CD8-positive, alpha-beta memory T cell (primary cell): ENCODE data around the gene PHOX2B. TPM values are rescaled to one million over a fixed set of nuclear protein-coding genes. Genes with fewer than 3 reads are reported as not detected.

Experiments
- CTCF ChIA-PET: fragments of 350-600 bp; sonication (Branson Sonifier 250); formaldehyde crosslinking; loops from one replicate; lab custom pipeline; 2021; ENCODE audit warnings: antibody characterized with exemption; lab: Charles Lee
- POLR2A ChIA-PET: fragments of 350-600 bp; sonication (Branson Sonifier 250); formaldehyde crosslinking; loops from one replicate; lab custom pipeline; 2021; ENCODE audit warnings: antibody characterized with exemption; lab: Charles Lee
- DNase-seq, 5 donors: peaks; one replicate each; pipeline versions ENCODE4 v3.0.0 to v3.0.0-alpha.2; 2020 to 2022; ENCODE audit warnings: mixed read lengths in 1 of 5
- H3K27ac ChIP-seq: one replicate; pipeline ENCODE4 v1.7.0; 2013; ENCODE audit warnings: low read depth, mild to moderate bottlenecking, low read length, moderate library complexity
- H3K27me3 ChIP-seq: 2 replicates; pipeline ENCODE4 v1.7.0; 2013; ENCODE audit warnings: low read length, mild to moderate bottlenecking; ENCODE audit not compliant: insufficient read depth, poor library complexity, severe bottlenecking
- H3K36me3 ChIP-seq: 2 replicates; pipeline ENCODE4 v1.7.0; 2013; ENCODE audit warnings: mild to moderate bottlenecking, low read length, moderate library complexity; ENCODE audit not compliant: insufficient read depth
- H3K4me1 ChIP-seq: 2 replicates; pipeline ENCODE4 v1.7.0; 2013; ENCODE audit warnings: mild to moderate bottlenecking, low read length, moderate library complexity; ENCODE audit not compliant: insufficient read depth
- H3K4me3 ChIP-seq: 2 replicates; pipeline ENCODE4 v1.7.0; 2013; ENCODE audit warnings: mild to moderate bottlenecking, low read length
- H3K9me3 ChIP-seq: 2 replicates; pipeline ENCODE4 v1.7.0; 2013; ENCODE audit warnings: mild to moderate bottlenecking, low read length
- H3K27ac Mint-ChIP-seq, 8 donors: one replicate each; pipeline ENCODE4 v1.8.0; 2020 to 2021; ENCODE audit warnings: mixed read lengths in 8 of 8, mild to moderate bottlenecking in 6 of 8, inconsistent platforms in 3 of 8, moderate library complexity in 3 of 8
- H3K27me3 Mint-ChIP-seq, 2 donors: one replicate each; pipeline ENCODE4 v1.8.0; 2020 to 2021; ENCODE audit warnings: mixed read lengths in 2 of 2, mild to moderate bottlenecking in 1 of 2, moderate library complexity in 1 of 2
- H3K36me3 Mint-ChIP-seq, 3 donors: one replicate each; pipeline ENCODE4 v1.8.0; 2020 to 2021; ENCODE audit warnings: mixed read lengths in 3 of 3, inconsistent platforms in 1 of 3, mild to moderate bottlenecking in 1 of 3
- H3K4me1 Mint-ChIP-seq, 3 donors: one replicate each; pipeline ENCODE4 v1.8.0; 2020 to 2021; ENCODE audit warnings: mixed read lengths in 3 of 3, inconsistent platforms in 1 of 3, mild to moderate bottlenecking in 1 of 3
- H3K4me3 Mint-ChIP-seq, 7 donors: one replicate each; pipeline ENCODE4 v1.8.0; 2020 to 2021; ENCODE audit warnings: mixed read lengths in 7 of 7, mild to moderate bottlenecking in 6 of 7, moderate library complexity in 4 of 7, inconsistent platforms in 2 of 7
- H3K9me3 Mint-ChIP-seq, 5 donors: one replicate each; pipeline ENCODE4 v1.8.0; 2020 to 2022; ENCODE audit warnings: mixed read lengths in 5 of 5, mild to moderate bottlenecking in 3 of 5, moderate library complexity in 2 of 5, inconsistent platforms in 1 of 5
- polyA plus RNA-seq: library from polyadenylated mRNA; unstranded; fragments of 300-500 nt; fragmentation: Illumina TruSeq; gene quantifications from one replicate; pipeline ENCODE4 v1.2.3, GENCODE V29; 2021
- total RNA-seq, 2 experiments: library from RNA; stranded (reverse); gene quantifications; one replicate each; pipeline ENCODE4 v1.2.3, GENCODE V29; 2021

PHOX2B gene
- total and polyA plus RNA-seq, 3 experiments from 2014 or later: not detected

- POLR2A ChIA-PET: no interaction called here
- no peak overlapping the region for H3K27ac ChIP-seq
These were observed 52.4 kb downstream of the PHOX2B start for GRCh38 chr4:41696131-41696530.

More at GRCh38 chr4:41696131-41696530, 52.4 kb downstream of the PHOX2B start:
- CTCF ChIA-PET: no interaction called here
- no peaks in the 10 kb centered on the region for H3K27me3 ChIP-seq
- peaks cover 0 to 8% of the 10 kb centered on the region in 2 donors for H3K27me3 Mint-ChIP-seq
- H3K4me3 ChIP-seq: no peak overlapping the region
- H3K4me1 ChIP-seq: no peaks in the 10 kb centered on the region
- no peak overlapping the region for H3K27ac Mint-ChIP-seq
- H3K4me3 Mint-ChIP-seq: no peak overlapping the region
- no peaks in the 10 kb centered on the region for H3K9me3 ChIP-seq
- H3K4me1 Mint-ChIP-seq: peaks cover 3 to 4% (median 3%) of the 10 kb centered on the region in 3 donors
- H3K9me3 Mint-ChIP-seq: no peaks in the 10 kb centered on the region
- no peak for DNase-seq
- no peaks in the 10 kb centered on the region for H3K36me3 Mint-ChIP-seq
- no peaks in the 10 kb centered on the region for H3K36me3 ChIP-seq

Other genes with a start within 250 kb of the PHOX2B start
- gene LIMCH1, start 210.6 kb downstream of the PHOX2B start, total RNA-seq: not detected
- gene LIMCH1, start 210.6 kb downstream of the PHOX2B start, polyA plus RNA-seq: not detected
- gene TMEM33, start 186.7 kb upstream of the PHOX2B start, total RNA-seq: 10 to 100 TPM; 86.1 to 86.8 TPM
- gene TMEM33, start 186.7 kb upstream of the PHOX2B start, polyA plus RNA-seq: 25.0 TPM
- under 1 TPM; 0.31 to 0.33 TPM for gene DCAF4L1, start 233.0 kb upstream of the PHOX2B start, total RNA-seq
- gene DCAF4L1, start 233.0 kb upstream of the PHOX2B start, polyA plus RNA-seq: not detected
- 10 to 100 TPM; 54.3 to 56.7 TPM for gene SLC30A9, start 241.8 kb upstream of the PHOX2B start, total RNA-seq
- gene SLC30A9, start 241.8 kb upstream of the PHOX2B start, polyA plus RNA-seq: 32.9 TPM